Islet precursor cell (in vitro differentiated cells): ENCODE data around the gene MYLK3.
A peak's percentile ranks its signal among the peaks of the same experiment; 100 is the strongest.

Experiments
- DNase-seq: peaks from one replicate; pipeline ENCODE4 v3.0.0-alpha.2; 2018

MYLK3 gene

GRCh38 chr16:46757339-46758050, 9.4 kb upstream of the MYLK3 start:
- DNase-seq, result peak; percentile 78

- DNase-seq, result no peak
These were observed 8.6 kb upstream of the MYLK3 start for GRCh38 chr16:46756772-46757171.

DNA sequence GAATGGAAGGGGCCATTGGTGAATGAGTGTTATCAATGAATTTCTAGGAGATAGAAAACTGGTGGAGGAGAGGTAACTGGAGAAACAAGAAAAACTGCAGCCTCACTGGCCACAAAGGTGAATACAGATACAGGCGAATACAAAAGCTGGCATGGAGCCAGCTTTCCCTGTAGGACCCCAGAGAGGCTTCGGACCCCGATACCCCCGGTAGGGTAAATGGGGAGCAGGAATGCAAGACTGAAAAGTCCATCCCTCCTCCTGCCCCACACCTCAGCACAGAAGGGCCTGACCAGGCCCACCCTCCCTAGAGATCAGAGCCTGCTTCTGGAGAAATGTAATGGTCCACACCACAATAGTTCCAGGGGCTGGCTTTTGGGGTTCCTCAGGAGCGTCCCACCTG, 4.9 kb upstream of the MYLK3 start:
- DNase-seq, result no peak

GRCh38 chr16:46751381-46751780, 3.2 kb upstream of the MYLK3 start:
- DNase-seq, result no peak

DNA sequence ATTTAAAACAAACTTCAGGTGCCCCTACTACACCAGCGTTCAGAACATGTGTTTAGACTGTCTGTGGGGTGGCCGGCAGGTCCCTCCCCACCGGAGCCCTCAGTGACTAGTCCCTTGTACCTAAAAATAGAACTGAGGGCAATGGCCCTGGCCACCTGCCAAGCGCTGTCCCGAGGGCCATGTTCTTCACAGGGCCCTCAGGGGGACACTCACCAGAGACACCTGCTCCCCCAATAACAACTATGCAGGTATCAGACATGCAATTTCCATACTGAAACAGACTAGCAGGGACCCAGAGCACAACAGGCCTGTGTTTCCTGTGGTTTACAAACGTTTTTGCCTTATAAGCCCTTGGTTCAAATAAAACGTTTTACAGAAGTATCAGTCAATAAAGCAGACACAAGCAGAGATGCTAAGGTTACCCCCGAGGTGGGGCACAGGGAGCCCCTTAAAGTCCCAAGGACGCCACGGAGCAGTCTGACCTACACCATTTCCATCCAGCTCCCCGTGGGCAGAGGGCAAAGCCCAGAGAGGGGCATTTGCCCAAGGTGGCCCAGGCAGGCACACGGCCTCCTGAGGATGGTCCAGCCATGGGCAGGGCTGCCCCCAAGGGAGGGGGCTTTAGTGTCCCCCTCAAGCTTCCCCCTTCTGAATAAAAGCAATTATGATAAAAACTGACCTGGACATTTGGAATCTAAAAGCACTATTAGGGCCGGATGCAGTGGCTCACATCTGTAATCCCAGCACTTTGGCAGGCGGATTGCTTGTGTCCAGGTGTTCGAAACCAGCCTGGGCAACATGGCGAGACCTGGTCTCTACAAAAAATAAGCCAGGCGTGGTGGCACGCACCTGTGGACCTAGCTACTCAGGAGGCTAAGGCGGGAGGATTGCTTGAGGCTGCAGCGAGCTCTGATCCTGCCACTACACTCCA, 896 bp upstream of the MYLK3 start:
- peak; percentile 66 for DNase-seq

GRCh38 chr16:46746821-46747776, 1.0 kb downstream of the MYLK3 start:
- peak; percentile 98 for DNase-seq

DNA sequence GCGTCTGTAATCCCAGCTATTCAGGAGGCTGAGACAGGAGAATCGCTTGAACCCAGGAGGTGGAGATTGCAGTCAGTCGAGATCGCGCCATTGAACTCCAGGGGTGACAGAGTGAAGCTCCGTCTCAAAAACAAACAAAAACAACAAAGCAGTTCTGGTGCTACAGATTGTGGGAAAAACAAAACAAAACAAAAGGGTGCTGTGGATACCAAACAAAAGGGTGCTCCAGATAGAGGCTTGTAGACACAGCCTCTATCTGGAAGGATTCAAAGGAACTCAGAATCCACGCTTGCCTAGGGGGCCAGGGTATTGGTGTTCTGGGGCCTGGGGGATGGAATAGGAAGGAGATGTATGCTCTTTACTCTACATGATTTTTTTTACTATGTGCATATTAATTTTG, 2.5 kb downstream of the MYLK3 start:
- peak; percentile 38 for DNase-seq

GRCh38 chr16:46743232-46743719, 4.9 kb downstream of the MYLK3 start:
- DNase-seq, result peak; percentile 94

DNA sequence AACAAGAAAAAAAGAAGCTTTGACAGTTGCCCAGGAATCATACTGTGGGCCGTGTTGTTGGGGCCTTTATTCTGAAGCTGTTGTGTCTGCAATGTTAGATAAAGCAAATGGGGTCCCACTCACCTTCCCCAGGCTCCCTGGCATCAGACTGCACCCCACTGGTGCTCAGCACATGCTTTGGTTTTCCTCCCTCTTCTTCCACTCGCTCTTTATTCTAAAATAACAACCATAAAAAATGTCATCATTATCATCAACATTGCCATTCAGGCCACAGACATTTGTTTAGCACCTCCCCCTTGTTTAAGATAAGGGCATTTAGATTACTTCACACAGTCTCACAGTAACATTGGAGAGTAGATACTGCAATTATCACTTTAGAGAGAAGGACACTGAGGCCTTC, 8.2 kb downstream of the MYLK3 start:
- no peak for DNase-seq

- DNase-seq, result no peak
These were observed 10.4 kb downstream of the MYLK3 start for GRCh38 chr16:46737621-46738214.

- peak; percentile 91 for DNase-seq
These were observed 11.4 kb downstream of the MYLK3 start for GRCh38 chr16:46736695-46737094.

DNA sequence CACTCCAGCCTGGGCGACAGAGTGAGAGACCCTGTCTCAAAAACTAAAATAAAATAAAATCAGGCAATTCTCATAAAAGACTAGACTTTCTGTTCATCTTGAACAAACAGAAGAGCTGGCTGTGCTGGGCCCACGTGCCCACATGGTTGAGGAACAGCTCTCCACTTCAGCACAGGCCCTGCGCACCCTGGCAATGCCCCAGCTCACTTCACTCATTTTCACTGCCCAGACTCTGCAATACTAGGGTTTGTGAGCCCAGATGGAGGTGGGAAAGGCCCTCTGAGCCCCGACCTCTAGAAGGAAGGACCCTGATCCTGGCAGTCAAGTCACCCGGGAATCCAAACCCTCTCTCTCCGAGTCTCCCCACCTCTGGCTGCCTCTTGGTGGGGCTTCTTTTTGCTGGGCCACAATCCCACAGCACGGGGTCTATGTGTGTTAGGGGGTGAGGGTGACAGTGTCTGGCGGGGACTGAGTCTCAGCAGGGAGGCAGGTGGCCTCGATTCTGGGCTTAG, 14.8 kb downstream of the MYLK3 start:
- DNase-seq, result no peak

GRCh38 chr16:46732561-46732960, 15.6 kb downstream of the MYLK3 start:
- DNase-seq, result no peak

- peak; percentile 52 for DNase-seq
These were observed 16.2 kb downstream of the MYLK3 start for GRCh38 chr16:46731691-46732555.

GRCh38 chr16:46730801-46731690, 17.1 kb downstream of the MYLK3 start:
- DNase-seq, result peak; percentile 37

DNA sequence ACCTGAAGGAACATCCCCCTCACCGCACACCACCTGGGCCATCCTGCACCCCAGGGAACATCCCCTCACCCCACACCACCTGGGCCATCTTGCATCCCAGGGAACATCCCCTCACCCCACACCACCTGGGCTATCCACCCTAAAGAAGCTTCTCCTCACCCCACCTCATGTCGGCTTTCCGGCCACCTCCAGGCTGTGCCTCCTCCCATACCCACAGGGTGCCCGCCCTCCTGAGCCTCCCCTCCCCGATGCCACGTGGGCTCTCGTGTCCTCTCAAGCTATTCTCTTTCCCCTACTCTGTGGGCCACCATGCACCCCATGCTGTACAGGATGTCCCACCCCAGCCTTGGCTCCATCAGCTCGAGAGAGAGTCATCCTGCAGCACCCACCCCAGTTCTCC, 18.0 kb downstream of the MYLK3 start:
- DNase-seq, result no peak

- DNase-seq, result peak; percentile 73
These were observed 18.7 kb downstream of the MYLK3 start for GRCh38 chr16:46729326-46729995.

GRCh38 chr16:46728806-46729205, 19.3 kb downstream of the MYLK3 start:
- DNase-seq, result no peak

GRCh38 chr16:46727630-46728029, 20.5 kb downstream of the MYLK3 start:
- no peak for DNase-seq
